Metanephros (tissue), 2 donors: ENCODE data around the gene TEX14. TPM values are rescaled to one million over a fixed set of nuclear protein-coding genes. Genes with fewer than 3 reads are reported as not detected.

Source experiments
- small RNA-seq: library from RNA; depleted of rRNA; stranded (forward); fragments of <200 nt; gene quantifications from one replicate; pipeline ENCODE3, GENCODE V24; 2014; ENCODE audit warnings: low replicate concordance
- total RNA-seq: library from RNA; depleted of rRNA; stranded (reverse); fragments of >200 nt; gene quantifications from one replicate; pipeline ENCODE4 v1.2.3, GENCODE V29; 2014

Gene TEX14
- 0.29 TPM for total RNA-seq

GRCh38 chr17:58691701-58692238 lies at the start of gene TEX14:
TSS of gene TEX14 (minus strand) at chr17:58692045. CDS start at chr17:58652001, 40,044 bp downstream.

DNA sequence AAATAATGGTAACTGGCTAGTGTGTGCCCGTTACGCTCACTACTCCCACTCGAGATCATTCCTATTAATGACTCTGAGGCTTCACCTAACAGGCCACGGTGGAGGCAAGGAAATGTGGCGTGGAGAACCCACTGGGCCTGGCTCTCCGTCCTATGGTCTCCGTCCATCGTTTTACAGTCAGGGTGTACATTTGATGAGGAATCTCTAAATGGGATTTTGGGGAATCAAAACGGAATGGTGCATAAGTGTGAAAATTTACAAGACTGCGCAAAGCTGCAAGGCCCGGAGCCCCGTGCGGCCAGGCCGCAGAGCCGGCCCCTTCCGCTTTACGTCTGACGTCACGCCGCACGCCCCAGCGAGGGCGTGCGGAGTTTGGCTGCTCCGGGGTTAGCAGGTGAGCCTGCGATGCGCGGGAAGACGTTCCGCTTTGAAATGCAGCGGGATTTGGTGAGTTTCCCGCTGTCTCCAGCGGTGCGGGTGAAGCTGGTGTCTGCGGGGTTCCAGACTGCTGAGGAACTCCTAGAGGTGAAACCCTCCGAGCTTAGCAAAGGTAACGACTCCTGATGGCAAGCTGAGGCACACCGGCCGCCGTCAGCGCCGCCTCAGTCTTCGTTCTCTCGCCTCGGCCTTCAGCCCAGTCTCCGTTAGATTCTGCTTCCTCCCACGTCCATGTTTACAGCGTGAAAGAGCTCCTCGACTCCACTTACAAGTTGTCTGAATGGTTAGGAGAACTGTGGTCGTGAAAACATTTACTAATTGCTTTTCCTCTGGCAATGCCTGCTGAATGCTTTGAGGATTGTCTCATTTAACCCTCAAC lies 602 bp upstream of the TEX14 start, which contains the start of gene RAD51C:
RAD51C (plus strand) TSS at position 364 of the 817 bp plus-strand sequence; CDS start at position 406, 42 bp downstream.

GRCh38 chr17:58513965-58514769 lies 177.7 kb downstream of the TEX14 start, which contains the start of gene MTMR4:
TSS of gene MTMR4 (minus strand) at chr17:58514638. CDS start at chr17:58514407, 231 bp downstream.

Small RNAs within 50 kb of the gene (small RNA-seq; reads per million reads assigned to genes)
- gene AC011195.1 (not detected), gene RF00012 (not detected), gene RNU1-108P (0.14 reads per million), gene RNU1-52P (not detected), gene RNU1-85P (not detected)

Other genes with a start within 250 kb of the TEX14 start
- gene HSF5, start 203.6 kb downstream of the TEX14 start, total RNA-seq = 0.41 TPM
- 58.2 TPM for gene MTMR4, start 177.4 kb downstream of the TEX14 start, total RNA-seq
- gene RAD51C, start 557 bp upstream of the TEX14 start, total RNA-seq = 20.3 TPM
- 2.2 TPM for gene PPM1E, start 63.8 kb upstream of the TEX14 start, total RNA-seq